Hippocampal formation (tissue), 2 donors: ENCODE measurements around the gene DDX50.
"Not testable (repeated sequence)": the region's sequence is repeated elsewhere in the genome, so short reads cannot be mapped to it uniquely, and the experiment has no call there.

ENCODE experiments used
- DNase-seq, 2 donors: peaks; one replicate each; lab custom pipeline; 2025; lab: John Stamatoyannopoulos, UW

DDX50 gene

DNA sequence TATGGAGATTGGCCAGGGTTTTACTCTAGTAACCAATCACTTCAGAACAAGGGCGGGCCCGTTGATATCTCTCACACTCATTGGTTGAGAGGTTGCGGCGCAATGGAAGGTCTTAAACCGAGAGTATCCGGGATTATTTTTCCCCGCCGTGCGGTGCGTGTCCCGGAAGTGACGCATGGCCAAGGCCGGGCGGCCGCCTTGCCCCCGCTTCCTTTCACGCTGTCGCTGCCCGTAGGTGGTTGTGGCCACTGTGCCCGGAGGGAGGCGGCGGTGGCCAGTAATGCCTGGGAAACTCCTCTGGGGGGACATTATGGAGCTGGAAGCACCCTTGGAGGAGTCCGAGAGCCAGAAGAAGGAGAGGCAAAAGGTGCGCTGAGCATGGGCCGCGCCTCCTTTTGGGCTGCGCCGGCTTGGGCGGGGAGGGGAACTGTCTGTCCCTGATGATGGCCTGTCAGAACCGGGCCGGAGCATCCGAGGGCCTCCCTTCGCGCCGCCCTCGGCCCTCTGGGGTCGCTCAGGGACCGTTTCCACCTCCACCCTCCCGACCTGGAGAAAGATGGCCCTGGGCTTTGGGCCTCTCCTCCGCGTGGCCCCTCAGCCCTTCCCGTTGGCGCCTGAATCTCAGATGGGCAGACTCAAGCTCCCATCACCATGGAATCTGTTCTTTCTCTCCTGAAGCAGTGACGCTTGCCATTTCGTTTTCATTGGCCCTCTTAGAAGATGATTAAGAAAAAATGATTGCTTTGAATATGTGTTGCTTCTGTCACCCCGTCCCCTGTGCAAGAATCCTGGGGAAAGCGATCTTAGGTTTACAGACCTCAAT lies at the start of gene DDX50:
Gene DDX50 (plus strand): TSS at position 211 of the 823 bp plus-strand sequence. CDS start 70 bp downstream, at position 281.
- peak; percentile 96 to 99 for DNase-seq

- DNase-seq, result no peak
Measured at GRCh38 chr10:68856352-68856751, 44.8 kb upstream of the DDX50 start.

DNA sequence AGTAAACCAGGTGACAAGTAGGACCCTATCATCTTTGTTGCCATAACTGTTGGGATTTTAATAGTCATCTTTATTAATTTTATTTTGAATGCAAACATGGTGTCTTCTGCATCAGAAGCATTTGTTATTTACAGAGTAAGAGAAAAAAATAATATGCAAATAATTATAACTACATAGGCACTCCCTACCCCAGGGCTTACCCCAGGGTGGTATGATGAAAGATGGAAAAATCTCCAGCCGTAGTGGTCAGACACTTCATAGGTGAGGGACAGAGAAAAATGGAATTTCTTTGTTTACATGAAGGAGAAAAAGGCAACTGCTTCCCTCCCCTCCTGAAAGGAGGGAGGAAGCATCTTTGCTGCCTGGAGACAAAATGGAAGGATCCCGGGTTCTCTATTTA lies 44.1 kb upstream of the DDX50 start:
- no peak for DNase-seq

GRCh38 chr10:68861253-68861652 lies 39.9 kb upstream of the DDX50 start:
- DNase-seq, result no peak

DNA sequence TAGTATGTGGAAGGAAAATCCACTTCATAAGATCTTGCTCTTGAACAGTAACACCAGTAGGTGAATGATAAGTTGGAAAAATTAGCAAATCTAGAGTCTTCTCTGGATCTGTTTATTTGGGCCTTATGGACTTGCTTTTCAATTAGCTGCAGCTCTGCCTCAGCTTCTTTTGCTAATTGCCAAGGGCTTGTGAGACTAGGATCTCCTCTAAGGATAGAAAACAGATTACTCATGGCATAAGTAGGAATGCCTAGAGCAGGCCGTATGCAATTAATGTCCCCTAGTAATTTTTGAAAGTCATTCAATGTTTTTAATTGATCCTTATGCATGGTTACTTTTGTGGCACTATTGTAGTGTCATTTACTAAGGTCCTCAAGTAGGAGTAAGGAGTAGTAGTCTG lies 36.5 kb upstream of the DDX50 start:
- no peak for DNase-seq

GRCh38 chr10:68868173-68868572 lies 32.9 kb upstream of the DDX50 start:
- not testable (repeated sequence) for DNase-seq

GRCh38 chr10:68869623-68870022 lies 31.5 kb upstream of the DDX50 start:
- no peak for DNase-seq

GRCh38 chr10:68870061-68870460 lies 31.1 kb upstream of the DDX50 start:
- no peak for DNase-seq

- no peak for DNase-seq
Measured at GRCh38 chr10:68870545-68871104, 30.5 kb upstream of the DDX50 start.

DNA sequence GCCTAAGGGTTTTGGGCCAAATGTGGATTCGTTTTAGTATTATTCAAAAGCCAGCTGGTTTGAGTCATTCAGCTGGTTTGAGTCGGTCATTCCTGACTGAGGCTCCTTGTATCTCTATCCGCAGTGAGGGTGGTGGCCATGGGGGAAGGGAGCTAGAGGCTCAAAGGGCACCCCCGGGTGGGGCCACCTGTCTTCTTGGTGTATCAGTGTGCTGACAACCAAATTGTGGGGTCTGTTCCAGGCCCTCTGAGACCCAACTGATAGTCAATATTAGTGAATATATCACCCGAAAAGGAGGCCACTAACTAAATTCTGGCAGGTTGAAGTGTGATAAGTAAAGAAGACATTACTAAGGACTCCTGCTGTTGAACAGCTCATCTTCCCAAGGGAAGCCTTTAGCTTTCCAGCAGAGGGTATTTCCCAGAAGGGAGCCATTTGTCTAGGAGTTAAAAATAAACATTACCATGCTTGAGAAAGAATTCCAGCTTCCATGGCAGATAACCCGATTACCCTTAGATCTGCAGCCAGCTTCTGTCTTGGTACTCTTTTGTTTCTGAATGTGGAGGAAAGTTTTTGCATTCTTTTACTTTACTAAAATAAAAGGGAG lies 29.9 kb upstream of the DDX50 start:
- no peak for DNase-seq

DNA sequence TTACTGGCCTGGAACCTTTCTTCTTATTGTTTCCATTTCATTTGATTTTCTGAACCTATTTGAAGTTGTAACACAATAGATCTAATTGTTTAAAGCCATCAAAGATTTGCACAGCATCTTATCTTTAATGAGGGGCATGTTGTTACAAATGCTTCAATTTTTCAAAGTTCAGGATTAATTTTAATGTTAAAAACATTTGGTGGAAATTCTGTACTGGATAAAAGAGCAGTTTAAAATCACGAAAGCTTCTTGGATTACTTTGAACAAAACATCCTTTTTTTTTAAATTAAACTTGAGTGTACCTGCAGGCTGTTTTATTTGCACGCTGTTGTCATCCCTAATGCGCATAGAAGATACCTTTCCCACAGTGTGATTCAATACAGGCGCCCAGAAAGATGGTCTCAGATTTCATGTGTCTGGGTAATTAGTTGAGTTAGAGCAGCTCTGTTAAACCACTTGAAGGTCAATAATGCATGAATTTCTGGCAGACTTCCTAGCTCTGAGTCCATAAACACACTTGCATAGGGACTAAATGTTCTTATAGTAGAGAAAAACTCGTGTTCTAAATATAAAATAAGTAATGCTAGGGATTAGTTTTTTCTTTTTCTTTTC lies 29.3 kb upstream of the DDX50 start:
- DNase-seq, result peak in 1 of 2 donors; percentile 27

- no peak for DNase-seq
Measured at GRCh38 chr10:68876246-68877138, 24.6 kb upstream of the DDX50 start.

DNA sequence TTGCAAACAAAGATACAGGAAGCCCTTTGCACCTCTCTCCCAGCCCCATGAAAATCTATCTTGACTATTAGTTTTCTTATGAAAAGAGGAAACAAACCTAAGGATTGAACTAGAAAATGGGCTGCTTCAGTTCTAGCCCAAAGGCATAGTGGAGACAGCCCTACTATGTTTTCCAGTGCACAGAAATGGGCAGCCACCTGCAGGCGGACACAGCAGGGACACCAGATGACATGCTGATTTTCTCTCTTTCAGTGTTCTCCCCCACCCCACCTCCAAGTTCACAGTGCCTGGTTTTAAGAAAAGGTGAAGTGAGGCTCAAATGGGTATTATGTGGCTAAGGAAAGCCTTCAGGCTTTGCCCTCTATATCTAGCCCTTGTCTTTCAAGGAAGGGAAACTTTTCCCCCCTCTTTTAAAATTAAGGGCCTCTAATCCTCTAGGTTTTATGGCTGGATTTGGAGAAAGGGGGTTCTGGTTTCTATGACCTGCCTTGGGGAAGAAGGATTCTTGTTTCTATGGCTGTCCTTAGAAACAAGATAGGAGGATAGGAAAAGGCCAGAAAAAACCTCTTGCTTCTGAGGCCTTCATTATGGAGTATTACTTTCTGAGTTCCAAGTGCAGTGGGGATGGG lies 23.5 kb upstream of the DDX50 start:
- DNase-seq, result no peak

GRCh38 chr10:68878496-68878895 lies 22.6 kb upstream of the DDX50 start:
- DNase-seq, result no peak

- DNase-seq, result no peak
Measured at GRCh38 chr10:68879628-68880027, 21.5 kb upstream of the DDX50 start.

DNA sequence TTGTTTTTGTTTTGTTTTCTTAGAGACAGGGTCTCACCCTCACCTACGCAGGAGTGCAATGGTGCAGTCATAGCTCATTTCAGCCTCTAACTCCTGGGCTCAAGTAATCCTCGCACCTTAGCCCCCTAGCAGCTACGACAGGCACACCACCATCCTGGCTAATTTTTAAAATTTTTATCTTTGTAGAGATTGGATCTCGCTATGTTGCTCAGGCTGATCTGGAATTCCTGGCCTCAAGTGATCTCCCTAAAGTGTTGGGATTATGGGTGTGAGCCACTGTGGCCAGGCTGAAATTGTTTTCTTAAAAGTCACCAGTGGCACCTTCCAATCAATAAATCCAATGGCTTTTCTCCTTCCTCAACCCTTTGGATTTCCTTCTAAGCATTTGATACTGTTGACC lies 20.9 kb upstream of the DDX50 start:
- DNase-seq, result no peak

DNA sequence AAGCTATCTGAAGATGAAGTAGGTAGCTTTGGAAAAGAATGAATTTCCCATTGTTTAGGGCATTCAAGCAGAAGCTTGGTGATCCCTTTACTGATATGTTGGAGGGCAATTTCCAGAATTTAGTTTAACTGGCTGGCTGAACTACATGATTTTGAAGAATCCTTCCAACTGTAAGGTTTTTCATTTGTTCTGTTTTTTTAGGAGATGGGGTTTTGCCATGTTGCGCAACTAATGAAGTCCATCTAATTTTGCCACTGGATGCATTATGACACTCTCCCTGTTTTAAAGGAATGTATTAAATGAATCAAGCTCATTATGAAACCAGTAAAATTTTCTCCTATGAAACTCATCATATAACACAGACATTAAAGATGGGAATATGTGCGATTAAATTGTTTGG lies 6.1 kb upstream of the DDX50 start:
- DNase-seq, result no peak

- DNase-seq, result peak; percentile 17 to 89
Measured at GRCh38 chr10:68897336-68897741, 3.8 kb upstream of the DDX50 start.

DNA sequence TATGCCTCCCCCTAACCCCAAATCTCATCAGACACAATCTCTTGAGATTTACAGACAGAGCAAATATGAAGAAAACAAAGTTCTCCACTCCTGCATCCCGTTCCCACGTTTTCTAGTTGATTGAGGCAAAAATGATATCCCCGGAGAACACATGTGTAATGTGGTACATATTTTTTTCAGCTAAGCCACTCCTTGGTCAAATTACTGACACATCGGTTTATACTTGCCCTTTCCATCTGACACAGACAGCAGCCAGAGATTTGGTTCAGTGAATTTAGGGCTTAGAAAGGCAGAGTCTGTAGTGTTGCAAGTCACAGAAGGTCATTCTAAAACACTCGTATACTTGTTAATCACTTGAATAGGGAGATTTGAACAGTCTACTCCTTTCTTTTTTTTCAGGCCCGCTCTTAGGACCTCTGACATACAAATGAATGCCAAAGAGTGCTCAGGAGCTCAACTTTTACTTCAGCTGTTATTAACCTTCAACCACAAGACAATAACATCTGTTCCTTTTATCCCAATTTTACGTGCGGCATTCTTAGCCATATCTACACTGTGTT lies 1.8 kb upstream of the DDX50 start:
- no peak for DNase-seq

GRCh38 chr10:68900427-68901104 lies 549 bp upstream of the DDX50 start:
- DNase-seq, result peak; percentile 70 to 85
